Epithelial cell of proximal tubule (primary cell): ENCODE measurements around the gene MYF5. TPM values are rescaled to one million over a fixed set of nuclear protein-coding genes. Genes with fewer than 3 reads are reported as not detected.

Experiments used
- DNase-seq: peaks from one replicate; pipeline ENCODE4 v3.0.0-alpha.2; 2011; ENCODE audit warnings: low read depth
- H3K4me3 ChIP-seq: 2 replicates; pipeline ENCODE4 v1.5.1; 2011; ENCODE audit warnings: low read depth, mild to moderate bottlenecking, low read length
- total RNA-seq: library from RNA; depleted of rRNA; stranded (reverse); fragments of >200 nt; gene quantifications from 2 replicates; pipeline ENCODE4 v1.2.3, GENCODE V29; 2015
- TF ChIP-seq, protein P1 (sequence below): conservative IDR thresholded peaks from 2 replicates; pipeline ENCODE4 v1.5.1; 2012; ENCODE audit warnings: low read depth, mild to moderate bottlenecking, low read length

Gene MYF5
- total RNA-seq, 1 donor from 2014 or later = not detected

DNA sequence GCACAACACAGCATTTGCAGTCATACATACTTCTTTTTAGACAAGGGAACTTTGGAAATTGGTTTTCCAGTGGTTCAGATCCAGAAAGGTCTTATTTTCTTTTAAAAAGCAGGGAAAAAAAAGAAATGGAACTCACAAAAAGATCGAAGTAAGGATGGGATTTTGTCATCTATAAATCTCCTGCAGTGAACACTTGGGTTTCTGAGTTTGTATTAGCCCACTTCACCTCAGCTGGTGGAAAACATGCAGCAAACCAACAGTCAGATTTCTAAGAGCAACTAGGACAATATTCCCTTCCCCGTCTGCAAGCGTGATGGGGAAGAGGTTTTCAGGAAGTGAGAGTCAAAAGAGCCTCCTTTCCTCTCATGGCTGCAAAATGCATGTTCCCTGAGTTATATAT, 4.6 kb downstream of the MYF5 start:
- DNase-seq = no peak
- H3K4me3 ChIP-seq = no peak overlapping the region
- TF ChIP-seq, protein P1, sequence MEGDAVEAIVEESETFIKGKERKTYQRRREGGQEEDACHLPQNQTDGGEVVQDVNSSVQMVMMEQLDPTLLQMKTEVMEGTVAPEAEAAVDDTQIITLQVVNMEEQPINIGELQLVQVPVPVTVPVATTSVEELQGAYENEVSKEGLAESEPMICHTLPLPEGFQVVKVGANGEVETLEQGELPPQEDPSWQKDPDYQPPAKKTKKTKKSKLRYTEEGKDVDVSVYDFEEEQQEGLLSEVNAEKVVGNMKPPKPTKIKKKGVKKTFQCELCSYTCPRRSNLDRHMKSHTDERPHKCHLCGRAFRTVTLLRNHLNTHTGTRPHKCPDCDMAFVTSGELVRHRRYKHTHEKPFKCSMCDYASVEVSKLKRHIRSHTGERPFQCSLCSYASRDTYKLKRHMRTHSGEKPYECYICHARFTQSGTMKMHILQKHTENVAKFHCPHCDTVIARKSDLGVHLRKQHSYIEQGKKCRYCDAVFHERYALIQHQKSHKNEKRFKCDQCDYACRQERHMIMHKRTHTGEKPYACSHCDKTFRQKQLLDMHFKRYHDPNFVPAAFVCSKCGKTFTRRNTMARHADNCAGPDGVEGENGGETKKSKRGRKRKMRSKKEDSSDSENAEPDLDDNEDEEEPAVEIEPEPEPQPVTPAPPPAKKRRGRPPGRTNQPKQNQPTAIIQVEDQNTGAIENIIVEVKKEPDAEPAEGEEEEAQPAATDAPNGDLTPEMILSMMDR = no peak

DNA sequence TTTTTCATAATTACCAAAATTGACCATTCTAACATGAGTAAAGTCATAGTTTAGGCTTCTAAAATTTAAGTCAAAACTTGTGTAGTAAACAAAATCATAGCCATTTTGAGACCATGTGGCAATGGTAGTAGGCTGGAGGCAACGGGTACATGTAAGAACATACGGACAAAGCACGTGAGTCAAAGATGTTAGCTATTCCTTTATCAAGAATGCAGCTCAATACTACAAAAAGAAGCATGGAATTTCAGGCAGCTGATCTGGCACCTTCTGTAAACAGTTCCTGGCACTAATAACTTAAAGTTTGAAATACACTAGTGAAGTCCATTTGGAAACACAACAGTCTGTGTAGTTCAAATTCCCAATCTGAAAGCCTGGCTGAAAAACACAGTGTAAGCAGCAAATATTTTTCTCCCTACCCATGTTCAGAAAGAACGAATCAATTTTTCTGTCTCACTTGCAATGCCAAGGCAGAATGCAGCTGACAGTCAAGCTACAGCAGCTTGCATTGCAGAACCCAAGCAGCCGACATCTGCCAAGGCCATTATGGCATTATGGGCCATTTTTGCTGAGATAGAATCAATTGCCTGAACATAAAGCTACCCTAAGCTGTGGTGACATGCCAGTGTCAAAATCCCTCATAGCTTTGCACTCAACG, 29.3 kb downstream of the MYF5 start:
- no peak for DNase-seq
- TF ChIP-seq, protein P1 = no peak
- no peak overlapping the region for H3K4me3 ChIP-seq

DNA sequence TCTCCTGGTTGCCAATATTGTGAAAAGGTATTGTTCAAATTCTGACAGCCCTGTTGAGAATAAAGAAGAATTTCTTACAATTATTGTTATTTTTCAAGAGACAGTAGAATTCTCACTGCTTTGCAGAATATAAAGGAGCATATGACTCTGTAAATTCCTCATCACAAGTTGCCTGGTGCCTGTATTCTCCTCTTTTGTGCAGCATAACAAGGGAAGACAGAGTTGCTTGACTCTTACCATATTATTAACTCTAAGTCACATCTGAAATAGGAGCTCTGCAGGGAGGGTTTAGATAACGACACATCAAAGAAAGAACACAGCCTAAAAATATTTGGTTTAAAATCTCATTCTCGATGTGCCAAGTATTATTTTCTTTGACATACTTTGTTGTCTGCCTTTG, 31.1 kb downstream of the MYF5 start:
- TF ChIP-seq, protein P1 = no peak
- no peak for DNase-seq
- no peak overlapping the region for H3K4me3 ChIP-seq

DNA sequence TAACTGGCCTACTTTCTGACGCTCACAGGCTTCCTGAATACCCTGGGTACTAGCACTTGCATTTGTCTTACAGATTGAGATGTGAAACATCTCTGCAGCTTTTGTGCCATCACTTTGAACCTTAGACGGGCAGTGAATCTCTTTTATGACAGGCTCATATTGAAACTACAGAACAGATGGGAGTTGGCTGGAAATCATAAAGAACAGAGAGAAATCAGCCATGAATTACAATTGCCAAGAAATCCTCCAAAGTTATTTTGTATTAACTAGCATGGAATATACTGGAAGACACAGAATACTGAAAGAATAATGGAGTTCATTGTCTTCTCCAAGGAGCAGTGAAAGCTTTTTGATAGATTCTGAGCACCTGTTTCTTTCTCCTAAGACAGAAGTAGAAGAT, 32.7 kb downstream of the MYF5 start:
- TF ChIP-seq, protein P1 = no peak
- no peak overlapping the region for H3K4me3 ChIP-seq
- no peak for DNase-seq

DNA sequence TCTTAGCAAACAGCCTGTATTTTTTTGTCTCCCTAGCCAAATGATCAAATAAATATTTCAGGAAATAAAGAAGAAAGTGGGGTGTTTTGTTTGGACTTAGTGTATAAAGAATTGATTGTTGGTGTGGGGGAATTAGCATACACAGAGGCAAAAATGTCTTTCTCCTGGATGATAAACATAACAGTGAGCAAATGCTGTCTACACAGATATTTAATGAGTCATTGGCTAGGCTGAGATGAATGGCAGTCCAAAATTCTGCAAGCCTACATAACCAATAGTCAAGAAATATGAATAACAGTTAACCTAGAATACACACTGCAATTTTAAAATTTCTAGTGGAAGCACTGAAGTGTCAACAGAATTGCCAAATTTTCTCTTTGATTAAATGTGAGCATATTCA, 35.8 kb downstream of the MYF5 start:
- TF ChIP-seq, protein P1 = no peak
- no peak overlapping the region for H3K4me3 ChIP-seq
- no peak for DNase-seq

DNA sequence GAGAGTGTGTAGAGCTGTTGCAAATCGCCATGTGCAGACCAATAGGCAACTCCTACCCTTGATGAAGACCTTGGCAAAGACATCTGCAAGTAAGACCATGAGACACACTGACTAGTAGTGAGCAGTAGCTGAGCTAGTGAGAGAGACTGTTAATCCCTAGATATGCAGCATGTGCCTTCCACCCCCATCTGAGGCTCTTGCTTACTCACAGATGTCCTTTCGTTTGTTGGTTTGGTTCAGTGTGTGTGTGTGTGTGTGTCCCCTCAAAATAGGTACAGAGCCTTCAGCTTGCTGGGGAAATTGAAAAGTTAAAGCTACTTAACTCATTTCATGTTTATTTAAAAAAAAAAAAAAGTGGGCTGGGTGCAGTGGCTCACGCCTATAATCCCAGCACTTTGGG, 37.6 kb downstream of the MYF5 start:
- H3K4me3 ChIP-seq = no peak overlapping the region
- no peak for DNase-seq
- TF ChIP-seq, protein P1 = no peak

DNA sequence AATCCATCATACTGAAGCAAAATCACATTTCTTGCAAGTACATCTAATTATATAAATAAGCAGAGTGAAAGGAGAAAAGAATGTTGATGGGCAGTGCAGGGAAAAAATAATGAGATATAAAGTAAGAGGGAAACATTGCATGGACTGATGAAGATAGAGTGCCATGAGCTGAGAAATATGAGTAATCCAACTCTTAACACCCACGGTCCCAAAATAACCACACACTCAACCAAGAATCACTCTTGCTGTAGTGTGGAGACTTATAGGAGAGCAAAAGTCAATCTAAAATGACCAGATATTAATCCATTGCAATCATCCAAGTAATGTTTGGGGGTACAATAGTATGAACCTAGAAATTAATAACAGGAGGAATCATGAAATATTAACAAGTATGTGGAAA, 40.2 kb downstream of the MYF5 start:
- TF ChIP-seq, protein P1 = no peak
- no peak for DNase-seq
- no peak overlapping the region for H3K4me3 ChIP-seq
